ENCODE measurements around the gene MSMB.

The MSMB gene

DNA sequence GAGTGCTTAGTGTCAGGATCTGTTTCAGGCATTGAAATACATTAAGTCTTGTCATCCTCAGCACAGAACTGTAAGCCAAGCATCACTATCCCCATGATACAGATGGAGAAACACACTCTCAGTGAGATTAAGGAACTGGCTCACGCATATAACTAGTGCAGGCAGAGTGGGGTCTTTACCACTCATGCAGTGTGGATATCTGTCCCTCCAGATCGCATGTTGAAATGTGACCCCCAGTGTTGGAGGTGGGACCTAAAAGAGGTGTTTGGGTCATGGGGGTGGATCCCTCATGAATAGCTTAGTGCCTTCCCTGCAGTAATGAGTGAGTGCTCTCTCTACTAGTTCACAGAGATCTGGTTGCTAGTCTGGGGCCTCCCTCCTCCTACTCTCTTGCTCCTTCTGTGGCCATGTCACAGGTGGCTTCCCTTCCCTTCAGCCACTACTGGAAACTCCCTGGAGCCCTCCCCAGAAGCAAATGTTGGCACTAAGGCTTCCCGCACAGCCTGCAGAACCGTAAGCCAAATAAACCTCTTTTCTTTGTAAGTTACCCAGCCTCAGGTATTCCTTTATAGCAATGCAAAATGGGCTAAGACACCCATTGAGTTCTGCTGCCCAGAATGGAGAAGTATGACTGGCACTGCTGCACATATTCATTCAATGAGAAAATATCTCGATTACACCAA, 31.8 kb upstream of the MSMB start:
- no peak overlapping the region for H3K4me3 ChIP-seq (ENCODE audit: low read depth, low read length)

DNA sequence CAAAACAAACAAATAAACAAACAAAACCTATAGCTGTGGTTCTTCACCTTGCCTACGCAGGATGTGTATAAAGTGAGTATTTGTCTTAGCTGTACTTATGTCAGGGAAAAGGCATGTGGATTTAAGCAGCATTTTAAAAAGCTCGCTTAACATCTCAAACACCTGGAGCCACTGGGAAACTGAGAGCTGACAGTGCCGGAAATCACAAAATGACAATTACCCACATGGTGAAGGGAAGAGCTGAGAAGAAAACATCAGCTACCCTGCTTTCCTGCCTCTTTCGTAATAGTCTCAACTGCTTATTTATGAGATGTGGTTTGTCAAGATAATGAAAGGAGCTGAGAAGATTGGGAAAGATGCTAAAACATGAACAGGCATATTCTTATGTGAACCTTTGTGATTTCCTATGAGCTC, 31.1 kb upstream of the MSMB start:
- TF ChIP-seq, protein P1, sequence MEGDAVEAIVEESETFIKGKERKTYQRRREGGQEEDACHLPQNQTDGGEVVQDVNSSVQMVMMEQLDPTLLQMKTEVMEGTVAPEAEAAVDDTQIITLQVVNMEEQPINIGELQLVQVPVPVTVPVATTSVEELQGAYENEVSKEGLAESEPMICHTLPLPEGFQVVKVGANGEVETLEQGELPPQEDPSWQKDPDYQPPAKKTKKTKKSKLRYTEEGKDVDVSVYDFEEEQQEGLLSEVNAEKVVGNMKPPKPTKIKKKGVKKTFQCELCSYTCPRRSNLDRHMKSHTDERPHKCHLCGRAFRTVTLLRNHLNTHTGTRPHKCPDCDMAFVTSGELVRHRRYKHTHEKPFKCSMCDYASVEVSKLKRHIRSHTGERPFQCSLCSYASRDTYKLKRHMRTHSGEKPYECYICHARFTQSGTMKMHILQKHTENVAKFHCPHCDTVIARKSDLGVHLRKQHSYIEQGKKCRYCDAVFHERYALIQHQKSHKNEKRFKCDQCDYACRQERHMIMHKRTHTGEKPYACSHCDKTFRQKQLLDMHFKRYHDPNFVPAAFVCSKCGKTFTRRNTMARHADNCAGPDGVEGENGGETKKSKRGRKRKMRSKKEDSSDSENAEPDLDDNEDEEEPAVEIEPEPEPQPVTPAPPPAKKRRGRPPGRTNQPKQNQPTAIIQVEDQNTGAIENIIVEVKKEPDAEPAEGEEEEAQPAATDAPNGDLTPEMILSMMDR (IDR thresholded peaks at IDR 0.05; ENCODE audit: low read depth, low read length, missing control alignments) = no peak
- no peak for DNase-seq (ENCODE audit: low read depth)
- H3K4me3 ChIP-seq (ENCODE audit: low read depth, low read length) = no peak overlapping the region

More for the DNA sequence above, 31.8 kb upstream of the MSMB start:
- TF ChIP-seq, protein P1 (IDR thresholded peaks at IDR 0.05; ENCODE audit: low read depth, low read length, missing control alignments) = no peak
- DNase-seq (ENCODE audit: low read depth) = no peak

DNA sequence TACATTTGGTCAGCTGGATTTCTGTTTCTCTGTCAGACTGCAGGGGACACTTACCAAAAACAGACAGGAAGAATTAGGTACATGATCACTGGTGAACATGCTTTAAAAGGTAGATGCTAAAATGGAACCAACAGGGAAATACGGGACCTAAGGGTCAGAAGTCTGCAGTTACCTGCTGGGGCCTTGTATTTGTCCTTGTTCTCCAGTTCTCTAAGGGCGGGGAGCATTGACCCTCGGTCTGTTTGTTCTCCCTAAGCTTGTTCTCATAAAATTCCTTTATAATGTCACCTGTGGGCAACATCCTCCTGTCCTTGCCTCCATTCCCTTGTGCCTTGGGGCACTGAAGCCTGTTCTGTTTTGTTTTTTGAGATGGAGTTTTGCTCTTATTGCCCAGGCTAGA, 29.8 kb upstream of the MSMB start:
- no peak overlapping the region for H3K4me3 ChIP-seq (ENCODE audit: low read depth, low read length)
- TF ChIP-seq, protein P1 (IDR thresholded peaks at IDR 0.05; ENCODE audit: low read depth, low read length, missing control alignments) = no peak
- DNase-seq (ENCODE audit: low read depth) = no peak

DNA sequence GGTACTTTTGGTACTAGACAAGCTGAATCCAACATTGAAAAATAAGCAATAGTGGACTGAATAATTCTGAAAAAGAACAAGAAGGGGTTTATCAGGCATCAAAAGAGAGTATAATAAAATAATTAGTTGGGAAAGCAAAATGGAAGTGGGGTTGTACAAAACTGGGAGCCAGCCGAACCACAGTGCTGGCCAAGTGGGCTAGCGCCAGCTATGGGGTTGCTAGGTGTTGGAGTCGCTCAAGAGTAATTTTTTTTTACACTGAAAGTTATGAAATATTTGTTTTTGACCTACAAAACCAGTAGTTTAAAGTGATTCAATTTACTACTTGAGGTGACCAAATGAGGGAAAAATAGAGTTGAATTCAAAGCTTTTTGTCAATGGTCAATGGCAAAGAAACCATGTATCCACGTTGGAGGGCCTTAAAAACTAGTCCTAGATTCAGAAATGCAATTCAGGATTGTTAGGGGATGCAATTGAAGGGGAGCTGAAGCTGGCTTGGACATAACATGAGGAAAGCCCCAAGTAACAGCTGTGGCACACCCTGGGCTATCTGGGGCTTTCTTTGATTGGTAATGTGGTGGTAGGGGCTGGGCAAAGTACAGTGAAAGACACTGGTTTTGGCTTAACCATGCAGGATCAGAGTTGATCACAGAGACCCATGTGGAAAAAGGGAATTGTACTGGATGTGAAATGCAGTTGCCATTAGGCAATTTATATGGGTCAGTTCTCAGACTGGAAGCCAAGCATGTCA, 28.3 kb upstream of the MSMB start:
- no peak overlapping the region for H3K4me3 ChIP-seq (ENCODE audit: low read depth, low read length)
- no peak for DNase-seq (ENCODE audit: low read depth)
- TF ChIP-seq, protein P1 (IDR thresholded peaks at IDR 0.05; ENCODE audit: low read depth, low read length, missing control alignments) = no peak

DNA sequence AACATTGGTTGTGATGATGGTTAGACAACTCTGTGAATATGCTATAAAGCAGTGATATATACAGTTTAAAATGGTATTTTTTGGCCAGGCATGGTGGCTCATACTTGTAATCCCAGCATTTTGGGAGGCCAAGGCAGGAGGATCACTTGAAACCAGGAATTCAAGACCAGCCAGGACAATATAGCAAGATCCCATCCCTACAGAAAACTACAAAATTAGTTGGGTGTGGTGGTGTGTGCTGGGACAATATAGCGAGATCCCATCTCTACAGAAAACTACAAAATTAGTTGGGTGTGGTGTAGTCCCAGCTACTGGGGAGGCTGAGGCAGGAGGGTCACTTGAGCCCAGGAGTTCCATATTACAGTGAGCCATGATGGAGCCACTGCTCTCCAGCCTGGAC, 27.5 kb upstream of the MSMB start:
- TF ChIP-seq, protein P1 (IDR thresholded peaks at IDR 0.05; ENCODE audit: low read depth, low read length, missing control alignments) = no peak

DNA sequence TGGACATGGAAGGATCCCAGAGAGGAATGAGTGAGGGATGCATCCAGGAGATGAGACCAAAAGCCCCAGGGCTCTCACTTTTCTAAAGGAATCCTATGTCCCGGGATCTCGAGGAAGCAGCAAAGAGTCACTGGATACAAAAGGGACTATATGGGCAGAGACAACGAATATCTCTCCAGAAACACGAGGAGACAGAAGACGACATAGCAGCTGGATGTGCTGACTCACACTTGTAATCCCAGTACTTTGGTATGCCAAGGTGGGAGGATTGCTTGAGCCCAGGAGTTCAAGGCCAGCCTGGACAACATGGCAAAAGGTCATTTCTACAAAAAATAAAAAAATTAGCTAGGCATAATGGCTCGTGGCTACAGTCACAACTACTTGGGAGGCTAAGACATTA, 24.7 kb upstream of the MSMB start:
- no peak for DNase-seq (ENCODE audit: low read depth)
- H3K4me3 ChIP-seq (ENCODE audit: low read depth, low read length) = no peak overlapping the region
- TF ChIP-seq, protein P1 (IDR thresholded peaks at IDR 0.05; ENCODE audit: low read depth, low read length, missing control alignments) = no peak

More for the DNA sequence above, 27.5 kb upstream of the MSMB start:
- DNase-seq (ENCODE audit: low read depth) = no peak
- no peak overlapping the region for H3K4me3 ChIP-seq (ENCODE audit: low read depth, low read length)
